ENCODE results near the gene ACTRT2. TPM values are rescaled to one million over a fixed set of nuclear protein-coding genes. Genes with fewer than 3 reads are reported as not detected.

Gene ACTRT2
- total and polyA plus RNA-seq, 10 of the 15 experiments (the other 5 are each of a cell fraction or from before 2014, with no cell fraction given): not detected

GRCh38 chr1:2989185-2989584 is 32.1 kb upstream of the ACTRT2 start:
- H3K4me1 ChIP-seq (ENCODE audit: control insufficient read depth, insufficient read depth, low read length): no peaks in the 10 kb centered on the region
- no peak overlapping the region for H3K27ac ChIP-seq (ENCODE audit: control insufficient read depth, insufficient read depth)
- H2AFZ ChIP-seq (ENCODE audit: control insufficient read depth, low read depth, low read length): no peak overlapping the region
- no peak overlapping the region for H3K9ac ChIP-seq (ENCODE audit: control insufficient read depth, insufficient read depth, low read length)
- CTCF ChIA-PET: no interaction called here
- RAD21 ChIA-PET (ENCODE audit: unreplicated experiment): no interaction called here
- no peaks in the 10 kb centered on the region; the same call in 2 of the 3 replicates for H3K9me3 ChIP-seq (replicated peaks; ENCODE audit: control insufficient read depth, insufficient read depth, low read length)
- H4K20me1 ChIP-seq (ENCODE audit: control insufficient read depth, insufficient read depth): no peaks in the 10 kb centered on the region
- BruUV-seq (replicated peaks): no TSS peak
- no peak for TF ChIP-seq USF1 (IDR thresholded peaks at IDR 0.05; ENCODE audit: borderline replicate concordance, extremely low read length, insufficient read depth, low read depth, low read length)
- peak; percentile 15 for TF ChIP-seq E4F1 (IDR thresholded peaks at IDR 0.05; ENCODE audit: borderline replicate concordance, partially characterized antibody)
- H3K4me3 ChIP-seq: no peak overlapping the region
- SMC1A ChIA-PET (ENCODE audit: uncharacterized antibody, unreplicated experiment): no interaction called here
- intact Hi-C loops (cut with micrococcal nuclease; ENCODE audit: unreplicated experiment) (no loop called here), in situ Hi-C loops (cut with MboI) (no loop called here)
- no peaks in the 10 kb centered on the region for H3K27me3 ChIP-seq (replicated peaks in 1 of 2; ENCODE audit: control insufficient read depth in 2 of 2, insufficient read depth in 2 of 2, low read length in 1 of 2)
- H3K36me3 ChIP-seq (ENCODE audit: control insufficient read depth in 2 of 2, insufficient read depth in 2 of 2, low read length in 1 of 2): no peaks in the 10 kb centered on the region
- DNase-seq (ENCODE audit: low read depth, low spot score) (no peak), FAIRE-seq (no peak), ATAC-seq (no peak)
- H3K79me2 ChIP-seq (ENCODE audit: control insufficient read depth, insufficient read depth, low read length): no peaks in the 10 kb centered on the region
- H3K4me2 ChIP-seq (ENCODE audit: control insufficient read depth, insufficient read depth): no peak overlapping the region
- POLR2A ChIA-PET: no interaction called here
- WGBS (ENCODE audit: insufficient coverage, insufficient replicate concordance, low lambda C conversion rate, missing lambda C conversion rate): 0% methylated on average over 2 of the region's 2 CpGs

GRCh38 chr1:2989976-2990375 is 31.3 kb upstream of the ACTRT2 start:
- Histone ChIP-seq H4K20me1 (ENCODE audit: control insufficient read depth, insufficient read depth) (no peaks in the 10 kb centered on the region), H3K79me2 (ENCODE audit: control insufficient read depth, insufficient read depth, low read length) (no peaks in the 10 kb centered on the region), H3K27ac (ENCODE audit: control insufficient read depth, insufficient read depth) (no peak overlapping the region), H2AFZ (ENCODE audit: control insufficient read depth, low read depth, low read length) (no peak overlapping the region), H3K9me3 (replicated peaks; ENCODE audit: control insufficient read depth, insufficient read depth, low read length) (no peaks in the 10 kb centered on the region; the same call in 2 of the 3 replicates), H3K9ac (ENCODE audit: control insufficient read depth, insufficient read depth, low read length) (no peak overlapping the region), H3K4me1 (ENCODE audit: control insufficient read depth, insufficient read depth, low read length) (no peaks in the 10 kb centered on the region), H3K4me3 (no peak overlapping the region), H3K4me2 (ENCODE audit: control insufficient read depth, insufficient read depth) (no peak overlapping the region), H3K36me3 (ENCODE audit: control insufficient read depth in 2 of 2, insufficient read depth in 2 of 2, low read length in 1 of 2) (no peaks in the 10 kb centered on the region), H3K27me3 (replicated peaks in 1 of 2; ENCODE audit: control insufficient read depth in 2 of 2, insufficient read depth in 2 of 2, low read length in 1 of 2) (no peaks in the 10 kb centered on the region)
- ChIA-PET RAD21 (ENCODE audit: unreplicated experiment) (no interaction called here), SMC1A (ENCODE audit: uncharacterized antibody, unreplicated experiment) (no interaction called here), CTCF (no interaction called here), POLR2A (no interaction called here)
- FAIRE-seq: no peak
- DNase-seq (ENCODE audit: low read depth, low spot score): no peak
- 31% methylated on average over 7 of the region's 7 CpGs for WGBS (ENCODE audit: insufficient coverage, insufficient replicate concordance, low lambda C conversion rate, missing lambda C conversion rate)
- no peak for ATAC-seq
- no TSS peak for BruUV-seq (replicated peaks)
- in situ Hi-C loops (cut with MboI) (no loop called here), intact Hi-C loops (cut with micrococcal nuclease; ENCODE audit: unreplicated experiment) (no loop called here)
- TF ChIP-seq SPI1 (IDR thresholded peaks at IDR 0.05; ENCODE audit: borderline replicate concordance, insufficient read depth, low read depth, low read length) (no peak), SRF (IDR thresholded peaks at IDR 0.05; ENCODE audit: low read depth in 2 of 2, low read length in 2 of 2) (no peak), PML (IDR thresholded peaks at IDR 0.05; ENCODE audit: low read length) (no peak), NR2C1 (IDR thresholded peaks at IDR 0.05) (no peak), E4F1 (IDR thresholded peaks at IDR 0.05; ENCODE audit: borderline replicate concordance, partially characterized antibody) (no peak), SMC3 (IDR thresholded peaks at IDR 0.05; ENCODE audit: borderline replicate concordance, low read length) (no peak)
- TF ChIP-seq, protein P1, sequence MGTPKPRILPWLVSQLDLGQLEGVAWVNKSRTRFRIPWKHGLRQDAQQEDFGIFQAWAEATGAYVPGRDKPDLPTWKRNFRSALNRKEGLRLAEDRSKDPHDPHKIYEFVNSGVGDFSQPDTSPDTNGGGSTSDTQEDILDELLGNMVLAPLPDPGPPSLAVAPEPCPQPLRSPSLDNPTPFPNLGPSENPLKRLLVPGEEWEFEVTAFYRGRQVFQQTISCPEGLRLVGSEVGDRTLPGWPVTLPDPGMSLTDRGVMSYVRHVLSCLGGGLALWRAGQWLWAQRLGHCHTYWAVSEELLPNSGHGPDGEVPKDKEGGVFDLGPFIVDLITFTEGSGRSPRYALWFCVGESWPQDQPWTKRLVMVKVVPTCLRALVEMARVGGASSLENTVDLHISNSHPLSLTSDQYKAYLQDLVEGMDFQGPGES (IDR thresholded peaks at IDR 0.05): no peak

All from GM12878 (cell line).